ENCODE data around the gene DSE. TPM values are rescaled to one million over a fixed set of nuclear protein-coding genes. Genes with fewer than 3 reads are reported as not detected.

Gene DSE
- total RNA-seq, 1 experiment from 2014 or later: 38.5 TPM

DNA sequence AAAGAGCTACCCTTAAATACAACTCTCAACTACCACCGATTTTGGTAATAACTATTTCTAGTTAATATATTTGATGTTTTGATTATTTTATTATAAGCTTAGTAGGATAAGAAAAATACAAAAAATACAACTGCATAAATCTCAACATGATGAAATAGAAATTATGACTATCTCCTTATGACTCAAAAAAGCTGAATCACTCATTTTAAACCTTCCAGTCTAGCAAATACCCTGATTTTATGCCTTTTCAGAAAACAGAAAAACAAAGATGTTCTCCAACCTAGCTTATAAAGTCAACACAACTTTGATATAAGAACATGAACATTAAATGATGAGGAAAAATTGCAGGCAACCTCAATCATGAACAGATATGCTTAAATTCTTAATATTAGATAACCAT is 40.2 kb upstream of the DSE start:
- ATAC-seq (no peak), DNase-seq (ENCODE audit: low read depth, low spot score) (no peak)
- Histone ChIP-seq H3K79me2 (ENCODE audit: insufficient read depth, low read length) (no peaks in the 10 kb centered on the region), H3K27me3 (ENCODE audit: insufficient read depth, low read length) (no peaks in the 10 kb centered on the region), H2AFZ (ENCODE audit: low read depth, low read length, poor library complexity, severe bottlenecking) (no peak overlapping the region), H3K9ac (ENCODE audit: low read length) (no peak overlapping the region), H3K4me1 (ENCODE audit: control insufficient read depth in 1 of 2, insufficient read depth in 2 of 2, low read length in 2 of 2) (no peaks in the 10 kb centered on the region), H3K4me3 (replicated peaks in 1 of 2; ENCODE audit: low read depth in 1 of 2, low read length in 2 of 2) (no peak overlapping the region), H3K27ac (ENCODE audit: low read depth, low read length) (no peak overlapping the region), H3K9me2 (ENCODE audit: insufficient read depth) (no peaks in the 10 kb centered on the region), H3K9me3 (ENCODE audit: control insufficient read depth in 1 of 2, insufficient read depth in 1 of 2, low read depth in 1 of 2, low read length in 2 of 2) (no peaks in the 10 kb centered on the region), H3K36me3 (ENCODE audit: control insufficient read depth in 1 of 2, insufficient read depth in 2 of 2, low read length in 2 of 2) (no peaks in the 10 kb centered on the region), H4K20me1 (ENCODE audit: insufficient read depth) (no peaks in the 10 kb centered on the region), H3K4me2 (ENCODE audit: low read length) (no peak overlapping the region)
- ChIA-PET POLR2A (no interaction called here), RAD21 (ENCODE audit: low non-redundant PET in 1 of 2, low total read pairs in 2 of 2, uncharacterized antibody in 2 of 2, unreplicated experiment in 2 of 2) (no interaction called here), CTCF (interaction anchor here (1.1 kb wide), 1 partner anchor 43 kb away, joined by 3 read pairs; no protein-coding TSS in a partner anchor)
- intact Hi-C loops (cut with micrococcal nuclease): no loop called here
- TF ChIP-seq REST (IDR thresholded peaks at IDR 0.05; ENCODE audit: low read depth) (no peak), ELF1 (IDR thresholded peaks at IDR 0.05; ENCODE audit: borderline replicate concordance, low read depth) (no peak), JUND (IDR thresholded peaks at IDR 0.05) (no peak), EZH2 (IDR thresholded peaks at IDR 0.05) (no peak), ZBTB33 (IDR thresholded peaks at IDR 0.05; ENCODE audit: extremely low read depth, insufficient replicate concordance, low read length) (no peak), POLR2AphosphoS5 (IDR thresholded peaks at IDR 0.05; ENCODE audit: low read depth, low read length) (no peak), POLR2A (IDR thresholded peaks at IDR 0.05; ENCODE audit: borderline replicate concordance, extremely low read depth, insufficient read depth, insufficient read length) (no peak), SRF (IDR thresholded peaks at IDR 0.05; ENCODE audit: low read depth) (no peak), YY1 (IDR thresholded peaks at IDR 0.05; ENCODE audit: extremely low read depth, insufficient replicate concordance, low read depth, low read length) (no peak)
- TF ChIP-seq, protein P1, sequence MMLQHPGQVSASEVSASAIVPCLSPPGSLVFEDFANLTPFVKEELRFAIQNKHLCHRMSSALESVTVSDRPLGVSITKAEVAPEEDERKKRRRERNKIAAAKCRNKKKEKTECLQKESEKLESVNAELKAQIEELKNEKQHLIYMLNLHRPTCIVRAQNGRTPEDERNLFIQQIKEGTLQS (IDR thresholded peaks at IDR 0.05): no peak
- BruUV-seq (replicated peaks): no TSS peak
